IPS-18c (cell line): ENCODE measurements around the gene ENKUR.
"Not testable (repeated sequence)": the region's sequence is repeated elsewhere in the genome, so short reads cannot be mapped to it uniquely, and the experiment has no call there.

Experiments used
- H3K4me3 ChIP-seq: 2 replicates; pipeline ENCODE4 v1.7.0; 2013; ENCODE audit warnings: low read depth, mild to moderate bottlenecking, low read length, moderate library complexity; ENCODE audit not compliant: insufficient read depth
- H3K9me3 ChIP-seq: one replicate; pipeline ENCODE4 v1.6.1; 2013; ENCODE audit warnings: mild to moderate bottlenecking, low read length, moderate library complexity; ENCODE audit not compliant: control insufficient read depth, insufficient read depth

ENKUR gene

GRCh38 chr10:24961582-24961981 is 54.4 kb downstream of the ENKUR start:
- no peaks in the 10 kb centered on the region for H3K9me3 ChIP-seq
- H3K4me3 ChIP-seq: no peak overlapping the region

- Histone ChIP-seq H3K9me3 (no peaks in the 10 kb centered on the region), H3K4me3 (no peak overlapping the region)
Observed at GRCh38 chr10:24959382-24959730, 56.6 kb downstream of the ENKUR start.

- H3K9me3 ChIP-seq: no peaks in the 10 kb centered on the region
Observed at GRCh38 chr10:24958721-24959381, 57.1 kb downstream of the ENKUR start.

GRCh38 chr10:24958091-24958720 is 57.8 kb downstream of the ENKUR start:
- no peaks in the 10 kb centered on the region for H3K9me3 ChIP-seq
- no peak overlapping the region for H3K4me3 ChIP-seq

More at GRCh38 chr10:24958721-24959381, 57.1 kb downstream of the ENKUR start:
- H3K4me3 ChIP-seq: no peak overlapping the region

GRCh38 chr10:24957624-24958051 is 58.3 kb downstream of the ENKUR start:
- H3K9me3 ChIP-seq, H3K4me3 ChIP-seq: not testable (repeated sequence)

GRCh38 chr10:24953675-24954074 is 62.3 kb downstream of the ENKUR start:
- Histone ChIP-seq H3K4me3 (no peak overlapping the region; the same call in 1 of the 2 replicates), H3K9me3 (no peaks in the 10 kb centered on the region)

GRCh38 chr10:24952707-24953645 is 63.0 kb downstream of the ENKUR start:
- H3K9me3 ChIP-seq: no peaks in the 10 kb centered on the region
- H3K4me3 ChIP-seq: peak overlapping the region; percentile 64

- H3K9me3 ChIP-seq: no peaks in the 10 kb centered on the region
- peak within 1 kb of the TSS; percentile 64 for H3K4me3 ChIP-seq
Observed at GRCh38 chr10:24952143-24952706, 63.7 kb downstream of the ENKUR start, which contains the start of gene PRTFDC1. TSS of gene PRTFDC1 (minus strand) at chr10:24952606. CDS start at chr10:24952575, 31 bp downstream.

- peak overlapping the region; percentile 64 for H3K4me3 ChIP-seq
- H3K9me3 ChIP-seq: no peaks in the 10 kb centered on the region
Observed at GRCh38 chr10:24951201-24952142, 64.5 kb downstream of the ENKUR start.

GRCh38 chr10:24950439-24950838 is 65.5 kb downstream of the ENKUR start:
- Histone ChIP-seq H3K4me3 (no peak overlapping the region), H3K9me3 (no peaks in the 10 kb centered on the region)

GRCh38 chr10:24949616-24950015 is 66.3 kb downstream of the ENKUR start:
- Histone ChIP-seq H3K4me3 (no peak overlapping the region), H3K9me3 (no peaks in the 10 kb centered on the region)

- Histone ChIP-seq H3K4me3 (no peak overlapping the region), H3K9me3 (no peaks in the 10 kb centered on the region)
Observed at GRCh38 chr10:24947304-24948097, 68.5 kb downstream of the ENKUR start.

- no peaks in the 10 kb centered on the region for H3K9me3 ChIP-seq
Observed at GRCh38 chr10:24944512-24945255, 71.3 kb downstream of the ENKUR start.

GRCh38 chr10:24938525-24938924 is 77.4 kb downstream of the ENKUR start:
- Histone ChIP-seq H3K9me3 (no peaks in the 10 kb centered on the region), H3K4me3 (no peak overlapping the region)

More at GRCh38 chr10:24944512-24945255, 71.3 kb downstream of the ENKUR start:
- no peak overlapping the region for H3K4me3 ChIP-seq

GRCh38 chr10:24938076-24938475 is 77.9 kb downstream of the ENKUR start:
- no peaks in the 10 kb centered on the region for H3K9me3 ChIP-seq

More at GRCh38 chr10:24938076-24938475, 77.9 kb downstream of the ENKUR start:
- no peak overlapping the region for H3K4me3 ChIP-seq
